GM12891 (cell line): ENCODE data around the gene C10orf67.
"Not testable (repeated sequence)": the region's sequence is repeated elsewhere in the genome, so short reads cannot be mapped to it uniquely, and the experiment has no call there.

ENCODE experiments used
- DNase-seq: peaks from one replicate; pipeline ENCODE4 v3.0.0; 2011; ENCODE audit warnings: low spot score; ENCODE audit not compliant: insufficient read length
- FAIRE-seq: peaks from 2 replicates; lab custom pipeline; 2011; peaks lifted over from hg19 to GRCh38; lab: Jason Lieb, UNC
- PAX5 ChIP-seq: IDR thresholded peaks from 2 replicates; pipeline ENCODE4 v1.6.1; 2011; ENCODE audit warnings: low read length, moderate library complexity, mild to moderate bottlenecking; ENCODE audit not compliant: insufficient read depth, severe bottlenecking
- POLR2A ChIP-seq: IDR thresholded peaks from 2 replicates; pipeline ENCODE4 v1.6.1; 2011; ENCODE audit warnings: low read depth, low read length, control low read depth
- POLR2AphosphoS5 ChIP-seq: IDR thresholded peaks from 2 replicates; pipeline ENCODE4 v1.6.1; 2011; ENCODE audit warnings: low read depth, low read length, control low read depth
- POU2F2 ChIP-seq: IDR thresholded peaks from 2 replicates; pipeline ENCODE4 v1.6.1; 2011; ENCODE audit warnings: low read depth, mild to moderate bottlenecking, control low read depth, low read length, moderate library complexity
- SPI1 ChIP-seq: IDR thresholded peaks from 2 replicates; pipeline ENCODE4 v1.6.1; 2011; ENCODE audit warnings: low read depth, low read length, control low read depth
- TAF1 ChIP-seq: IDR thresholded peaks from 2 replicates; pipeline ENCODE4 v1.6.1; 2011; ENCODE audit warnings: low read depth, low read length, control low read depth

Gene C10orf67

DNA sequence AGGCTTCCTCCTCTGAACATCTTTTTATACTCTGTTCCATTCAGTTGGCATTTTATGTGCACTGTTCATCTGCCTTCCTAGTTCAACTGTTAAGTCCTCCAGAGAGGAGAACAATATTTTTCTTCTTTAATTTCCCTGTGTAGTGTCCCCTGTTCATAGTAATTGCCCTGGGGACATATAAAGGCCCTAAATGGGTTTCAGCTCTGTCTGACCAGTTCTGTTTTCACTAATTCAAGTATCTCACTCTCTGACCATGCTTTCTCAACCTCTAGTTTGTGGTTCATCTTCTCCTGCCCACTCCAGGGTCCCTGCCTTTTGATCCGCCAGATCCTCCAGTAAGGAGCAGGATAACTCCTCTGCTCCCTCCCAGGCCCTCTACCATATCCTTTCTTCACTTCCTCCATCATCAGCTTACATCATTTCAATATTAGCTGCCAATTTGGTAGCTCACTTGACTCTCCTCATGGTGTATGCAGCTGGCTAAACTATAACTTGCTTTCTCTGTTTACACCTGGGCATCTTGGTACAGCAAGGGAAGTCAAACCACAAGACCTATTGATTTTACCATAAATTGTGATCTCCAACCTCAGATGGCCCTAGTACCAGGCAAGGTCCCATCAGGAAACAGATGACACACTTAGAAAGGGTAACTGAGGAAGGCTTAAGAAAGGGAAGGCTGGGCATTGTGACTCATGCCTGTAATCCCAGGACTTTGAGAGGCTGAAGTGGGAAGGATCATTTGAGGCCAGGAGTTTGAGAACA, 17.7 kb upstream of the C10orf67 start:
- FAIRE-seq (no peak), DNase-seq (no peak)
- TF ChIP-seq TAF1 (no peak), POU2F2 (no peak), POLR2AphosphoS5 (no peak), SPI1 (no peak), PAX5 (no peak), POLR2A (no peak)

GRCh38 chr10:23361665-23362064, 17.1 kb upstream of the C10orf67 start:
- FAIRE-seq (no peak), DNase-seq (no peak)
- TF ChIP-seq TAF1: no peak
- no peak for TF ChIP-seq POU2F2
- no peak for TF ChIP-seq SPI1
- no peak for TF ChIP-seq POLR2AphosphoS5
- no peak for TF ChIP-seq PAX5
- TF ChIP-seq POLR2A: no peak

- no peak for DNase-seq
- TF ChIP-seq PAX5: no peak
- TF ChIP-seq SPI1: no peak
- no peak for TF ChIP-seq POU2F2
- TF ChIP-seq POLR2AphosphoS5: no peak
- TF ChIP-seq TAF1: no peak
- TF ChIP-seq POLR2A: no peak
- FAIRE-seq: no peak
Measured at GRCh38 chr10:23359692-23360380, 15.2 kb upstream of the C10orf67 start.

DNA sequence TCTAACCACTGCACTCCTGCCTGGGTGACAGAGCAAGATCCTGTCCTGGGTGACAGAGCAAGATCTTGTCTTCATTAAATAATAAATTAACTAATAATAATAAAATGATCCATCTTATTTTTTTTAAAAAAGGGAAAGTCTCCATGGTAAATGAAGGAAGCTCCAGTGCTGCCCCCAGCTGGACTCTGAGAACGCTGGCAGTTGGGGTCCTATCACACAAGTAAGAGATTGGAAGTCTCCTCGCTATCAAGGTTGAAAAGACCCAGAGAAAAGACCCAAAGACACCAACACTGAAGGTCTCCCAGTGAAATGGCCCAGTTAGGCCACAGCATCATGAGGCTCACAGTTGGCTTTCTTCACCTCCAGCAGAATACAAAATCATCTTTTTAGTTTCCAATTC, 13.8 kb upstream of the C10orf67 start:
- DNase-seq (no peak), FAIRE-seq (no peak)
- TF ChIP-seq POLR2AphosphoS5: no peak
- TF ChIP-seq TAF1: no peak
- no peak for TF ChIP-seq SPI1
- TF ChIP-seq POLR2A: no peak
- no peak for TF ChIP-seq POU2F2
- no peak for TF ChIP-seq PAX5

DNA sequence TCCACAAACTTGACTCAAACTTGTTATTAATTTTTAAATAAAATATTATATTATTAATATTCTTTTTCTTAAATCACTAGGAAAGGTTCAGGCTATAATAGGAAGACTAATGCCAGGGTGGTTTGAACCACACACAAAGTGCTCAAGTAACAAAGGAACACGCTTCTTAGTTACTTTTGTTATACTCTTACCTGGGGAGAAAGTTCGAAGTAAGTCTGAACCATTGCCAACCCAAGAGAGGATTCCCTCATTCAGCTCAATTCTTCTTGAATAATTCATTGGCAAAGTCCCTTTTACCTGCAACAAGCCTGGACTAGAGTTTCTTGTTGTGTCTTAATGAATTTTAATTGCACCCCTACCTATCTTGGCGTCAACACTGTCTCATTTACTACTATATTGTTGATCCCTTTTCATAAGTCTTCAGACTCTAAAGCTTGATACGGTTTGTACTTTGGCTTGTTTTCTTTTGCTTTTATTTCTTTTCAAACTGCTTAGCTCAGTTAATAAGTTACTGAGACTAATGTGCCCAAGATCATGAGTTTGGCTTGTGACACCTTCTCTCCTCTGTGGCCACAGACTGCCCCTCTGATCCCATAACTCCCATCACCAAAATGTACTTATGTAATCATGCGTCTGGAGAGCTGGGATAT, 10.2 kb upstream of the C10orf67 start:
- no peak for TF ChIP-seq POLR2A
- no peak for TF ChIP-seq TAF1
- TF ChIP-seq PAX5: no peak
- TF ChIP-seq POLR2AphosphoS5: no peak
- no peak for TF ChIP-seq SPI1
- no peak for TF ChIP-seq POU2F2
- DNase-seq (no peak), FAIRE-seq (no peak)

GRCh38 chr10:23351926-23352519, 7.4 kb upstream of the C10orf67 start:
- no peak for DNase-seq
- FAIRE-seq: no peak
- no peak for TF ChIP-seq POU2F2
- TF ChIP-seq POLR2AphosphoS5: no peak
- no peak for TF ChIP-seq SPI1
- TF ChIP-seq PAX5: no peak
- no peak for TF ChIP-seq POLR2A
- TF ChIP-seq TAF1: no peak

DNA sequence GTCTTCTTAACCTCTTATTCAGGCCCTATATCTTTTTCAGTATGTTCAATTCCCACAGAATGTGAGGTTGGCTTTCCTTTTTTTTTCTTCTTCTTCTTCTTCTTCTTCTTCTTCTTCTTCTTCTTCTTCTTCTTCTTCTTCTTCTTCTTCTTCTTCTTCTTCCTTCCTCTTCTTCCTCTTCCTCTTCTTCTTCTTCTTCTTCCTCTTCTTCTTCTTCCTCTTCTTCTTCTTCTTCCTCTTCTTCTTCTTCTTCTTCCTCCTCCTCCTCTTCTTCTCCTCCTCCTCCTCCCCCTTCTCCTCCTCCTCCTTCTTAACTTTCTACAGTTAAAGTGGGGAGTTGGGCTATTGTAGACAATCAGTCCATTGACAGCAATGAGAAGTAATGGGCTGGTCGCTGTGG, 6.1 kb upstream of the C10orf67 start:
- FAIRE-seq, DNase-seq: not testable (repeated sequence)

DNA sequence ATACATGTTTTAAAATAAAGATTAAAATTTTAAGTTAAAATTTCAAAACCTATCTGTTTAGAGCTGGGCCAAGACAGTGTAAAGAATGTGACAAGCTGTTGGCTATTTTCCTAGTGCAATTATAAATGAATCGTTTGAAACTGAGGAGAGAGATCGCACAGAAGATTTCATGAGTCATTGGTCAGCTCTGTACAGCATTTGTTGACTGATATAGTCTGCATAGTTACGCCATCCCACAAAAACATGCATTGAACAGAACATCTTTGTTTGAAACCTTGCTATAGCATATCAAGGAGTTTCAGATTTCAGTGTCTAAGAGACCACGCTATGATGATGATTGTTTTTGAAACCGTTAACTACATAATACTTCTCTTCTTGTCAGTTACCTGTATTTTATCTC, 1.3 kb upstream of the C10orf67 start:
- TF ChIP-seq TAF1 (no peak), SPI1 (no peak), POLR2AphosphoS5 (no peak), POU2F2 (no peak), POLR2A (no peak), PAX5 (no peak)
- no peak for DNase-seq
- no peak for FAIRE-seq

- DNase-seq: no peak
- TF ChIP-seq POLR2AphosphoS5: no peak
- FAIRE-seq: no peak
Measured at GRCh38 chr10:23343591-23344240, 881 bp downstream of the C10orf67 start.
